ENCODE results near the gene ARHGAP15. TPM values are rescaled to one million over a fixed set of nuclear protein-coding genes. Genes with fewer than 3 reads are reported as not detected.

The ARHGAP15 gene
- polyA plus RNA-seq, 1 donor: 8.1 TPM

DNA sequence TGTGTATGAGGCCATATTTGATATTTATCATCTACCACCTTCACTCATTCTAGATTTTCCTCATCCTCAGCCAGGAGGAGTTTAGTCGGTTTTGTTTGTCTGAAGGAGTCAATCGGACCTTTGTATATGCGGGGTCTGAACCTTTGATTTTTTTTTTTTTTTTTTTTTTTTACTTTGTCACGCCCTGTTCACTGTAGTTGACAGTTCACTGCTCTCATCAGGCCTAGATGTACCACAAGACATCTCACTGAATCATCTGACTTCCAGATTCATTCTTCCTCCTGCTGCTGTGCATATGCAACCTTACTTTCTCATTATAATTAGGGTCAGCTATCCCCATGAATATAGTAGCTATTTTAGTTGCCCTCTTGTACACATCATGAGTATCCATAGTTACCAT lies 133.2 kb downstream of the ARHGAP15 start:
- no peak for DNase-seq (ENCODE audit: low read depth)

DNA sequence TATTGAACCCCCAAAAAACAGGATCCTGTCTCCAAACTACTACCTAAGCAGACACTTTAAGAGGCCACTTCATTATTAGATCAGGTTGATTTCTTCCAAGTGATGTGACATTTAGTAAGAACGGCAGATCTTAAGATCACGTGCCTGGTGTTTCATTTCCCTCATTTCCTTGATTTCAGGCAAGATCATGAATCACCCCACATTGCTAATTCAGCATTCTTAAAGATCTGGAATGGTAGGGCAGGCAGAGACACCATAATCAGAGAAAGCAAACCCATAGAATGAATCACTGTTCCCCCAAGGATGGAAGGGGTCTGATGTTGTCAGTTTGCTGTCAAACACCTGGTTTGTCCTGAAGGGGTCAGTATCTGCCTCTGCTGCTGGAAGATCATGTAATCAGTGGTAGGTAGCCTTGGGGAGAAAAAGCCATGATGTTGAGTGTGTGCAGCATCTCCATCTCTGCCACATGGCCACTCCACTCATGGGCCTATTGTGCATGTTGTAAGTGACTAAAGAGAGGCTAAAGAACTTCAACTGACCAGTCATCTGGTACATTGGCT lies 133.9 kb downstream of the ARHGAP15 start:
- DNase-seq (ENCODE audit: low read depth): no peak

DNA sequence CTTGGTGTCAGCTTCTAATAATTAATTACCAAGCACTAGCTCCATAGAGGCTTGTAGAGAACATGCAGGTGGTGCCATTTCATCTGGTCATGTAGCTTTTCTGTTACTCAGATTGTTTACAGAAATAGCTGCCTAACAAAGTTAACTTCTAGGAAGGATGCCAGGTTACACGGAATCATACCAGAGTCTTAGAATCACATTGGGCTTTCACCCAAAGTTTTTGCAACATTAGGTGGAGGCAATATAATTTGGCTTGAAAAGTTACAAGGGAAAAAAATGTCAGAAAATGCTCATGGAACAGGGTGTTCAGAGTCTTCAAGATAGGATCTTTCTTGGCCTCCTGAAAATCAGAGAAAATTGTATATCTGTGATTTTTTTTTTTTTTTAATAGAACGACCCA lies 135.6 kb downstream of the ARHGAP15 start:
- DNase-seq (ENCODE audit: low read depth): peak; percentile 39

DNA sequence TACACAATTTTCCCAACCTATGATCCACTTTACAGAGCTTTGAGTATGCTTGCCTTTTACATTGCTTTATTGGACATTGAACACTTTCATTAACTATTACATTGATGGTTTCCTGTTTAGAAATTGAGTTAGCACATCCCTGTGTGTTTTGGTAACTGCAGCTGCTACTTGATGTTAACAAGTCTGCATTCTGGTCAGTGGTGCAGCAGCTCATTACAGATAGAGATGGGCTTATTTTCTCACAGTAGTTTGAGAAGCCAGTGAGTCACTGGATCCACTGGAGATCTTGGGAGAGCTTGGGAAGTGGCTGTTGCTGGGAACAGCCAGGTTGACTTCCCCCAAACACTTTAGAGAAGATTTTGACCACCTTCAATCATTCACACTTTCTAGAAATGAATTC lies 150.5 kb downstream of the ARHGAP15 start:
- no peak for DNase-seq (ENCODE audit: low read depth)

DNA sequence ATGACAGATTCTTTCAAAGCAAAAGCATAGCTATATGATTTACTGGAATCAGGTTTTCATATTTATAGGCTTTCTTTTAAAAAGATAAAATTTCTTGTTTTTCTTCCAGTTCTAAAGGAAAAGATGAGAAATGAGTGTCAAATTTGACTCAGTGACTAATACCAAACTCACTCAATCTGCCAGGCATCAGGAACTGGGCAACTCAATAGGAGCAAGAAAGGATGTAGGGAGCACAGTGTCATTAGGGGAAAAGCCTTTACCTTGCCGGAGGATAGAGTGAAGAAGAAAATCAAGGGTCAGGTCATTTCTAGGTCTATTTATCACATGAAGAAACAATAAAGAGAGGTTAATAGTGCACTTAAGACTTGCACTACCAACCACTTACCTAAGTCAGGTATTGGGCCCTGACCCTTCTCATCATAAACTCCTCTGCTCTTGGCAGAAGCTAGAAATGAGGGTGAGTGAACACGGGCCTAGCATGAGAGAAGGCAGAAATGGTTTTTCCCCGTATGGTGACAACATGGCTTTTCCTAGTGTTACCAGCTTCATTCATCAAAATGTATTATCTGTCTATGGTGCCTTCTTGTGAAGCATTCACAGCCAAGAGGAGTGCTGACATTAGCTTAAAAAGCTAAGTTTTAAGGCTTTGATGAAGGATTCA lies 151.0 kb downstream of the ARHGAP15 start:
- DNase-seq (ENCODE audit: low read depth): no peak

DNA sequence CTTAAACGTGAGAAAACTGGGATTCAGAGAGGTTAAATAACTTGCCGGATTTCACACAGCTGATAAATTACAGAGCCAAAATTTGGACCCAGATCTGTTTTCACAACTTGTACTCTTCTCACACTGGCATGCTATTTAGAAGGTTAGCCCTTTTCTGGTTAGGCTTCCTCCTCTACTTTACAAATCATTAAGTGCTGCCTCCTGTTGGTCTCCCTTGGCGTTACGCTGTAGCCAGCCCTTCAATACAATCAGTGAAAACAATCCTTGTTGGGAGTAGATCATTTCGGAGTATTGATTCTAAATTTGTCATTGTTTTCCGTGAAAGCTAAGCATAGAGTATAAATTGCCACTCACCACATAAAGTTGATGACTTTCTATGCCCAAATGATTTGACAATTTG lies 153.5 kb downstream of the ARHGAP15 start:
- DNase-seq (ENCODE audit: low read depth): no peak

DNA sequence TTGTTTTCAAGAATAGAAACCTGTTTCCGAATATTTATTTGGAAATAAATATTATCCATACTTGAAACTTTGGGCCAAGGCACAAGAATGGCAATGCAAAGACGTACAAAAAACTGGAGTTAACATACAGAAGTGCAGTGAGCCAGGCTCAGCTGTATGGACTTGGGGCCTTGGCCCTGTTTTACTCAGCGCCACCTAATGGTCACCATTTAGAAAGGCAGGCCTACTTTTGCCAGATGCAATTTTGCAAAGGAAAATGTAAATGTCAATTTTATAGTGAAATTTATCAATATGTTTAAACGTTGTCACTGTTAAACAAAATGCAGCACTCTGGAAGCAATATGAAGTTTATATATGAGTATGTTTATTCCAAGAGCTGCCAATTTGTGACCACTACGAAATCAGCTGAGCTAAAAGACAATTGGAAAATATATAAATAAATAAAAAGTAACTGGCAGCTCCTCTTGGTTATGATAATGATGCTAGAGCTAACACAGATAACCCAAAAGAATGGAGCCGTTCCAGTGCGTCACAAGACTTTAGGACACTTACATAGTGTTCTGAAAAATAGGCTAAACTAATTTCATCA lies 155.0 kb downstream of the ARHGAP15 start:
- no peak for DNase-seq (ENCODE audit: low read depth)

DNA sequence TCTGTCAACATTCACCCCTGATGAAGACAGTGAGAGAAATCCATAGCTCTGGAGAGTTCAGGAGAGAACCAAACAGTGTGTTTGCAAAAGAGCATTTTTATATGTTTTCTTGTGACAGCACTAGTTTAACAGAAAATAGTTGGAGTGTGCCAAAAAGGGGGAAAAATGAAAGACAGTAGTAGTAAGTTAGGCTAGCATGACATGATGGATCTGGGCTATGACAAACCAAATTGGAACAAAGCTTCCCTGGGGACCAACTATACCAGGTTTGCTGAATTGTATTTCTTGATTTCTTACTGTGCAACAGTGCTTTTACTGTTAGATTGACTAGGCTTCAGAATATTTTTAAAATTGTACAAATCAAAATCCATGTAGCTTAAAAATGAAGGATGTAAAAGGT lies 159.8 kb downstream of the ARHGAP15 start:
- DNase-seq (ENCODE audit: low read depth): no peak

DNA sequence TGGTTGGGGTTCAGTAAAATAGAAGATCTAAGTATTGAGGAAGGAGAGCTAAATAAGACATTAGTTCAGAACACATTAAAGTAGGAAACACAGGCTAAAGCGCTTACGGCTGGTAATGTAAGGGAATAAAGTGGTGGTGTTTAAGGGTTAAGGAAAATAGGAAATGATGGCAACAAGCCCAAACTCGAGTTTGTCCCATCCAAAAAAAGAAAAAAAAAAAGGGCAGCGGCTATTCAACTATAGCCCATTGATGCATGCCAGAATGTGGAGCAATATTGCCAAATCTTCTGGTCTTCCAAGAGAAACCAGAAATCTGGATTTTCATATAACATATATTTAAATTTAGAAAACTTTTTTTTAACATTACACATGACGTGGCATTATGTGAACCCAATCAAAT lies 161.0 kb downstream of the ARHGAP15 start:
- no peak for DNase-seq (ENCODE audit: low read depth)

DNA sequence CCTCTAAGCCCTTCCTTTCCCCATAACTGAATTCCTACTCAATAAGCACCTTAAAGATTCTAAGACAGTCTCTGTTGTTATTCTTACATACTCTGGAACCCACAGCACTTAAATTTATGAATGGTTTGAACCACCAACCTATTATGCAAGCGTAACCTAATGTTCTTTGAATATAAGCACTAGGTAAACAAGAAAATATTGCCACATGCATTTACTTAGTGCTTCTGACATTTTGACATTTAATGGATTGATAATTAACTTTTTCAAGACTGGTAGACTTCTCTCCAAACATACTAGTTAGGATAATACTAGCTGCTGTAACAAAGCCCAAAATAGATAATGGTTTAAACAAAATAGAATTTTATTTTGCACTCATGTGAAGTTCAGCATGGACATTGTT lies 164.8 kb downstream of the ARHGAP15 start:
- no peak for DNase-seq (ENCODE audit: low read depth)

DNA sequence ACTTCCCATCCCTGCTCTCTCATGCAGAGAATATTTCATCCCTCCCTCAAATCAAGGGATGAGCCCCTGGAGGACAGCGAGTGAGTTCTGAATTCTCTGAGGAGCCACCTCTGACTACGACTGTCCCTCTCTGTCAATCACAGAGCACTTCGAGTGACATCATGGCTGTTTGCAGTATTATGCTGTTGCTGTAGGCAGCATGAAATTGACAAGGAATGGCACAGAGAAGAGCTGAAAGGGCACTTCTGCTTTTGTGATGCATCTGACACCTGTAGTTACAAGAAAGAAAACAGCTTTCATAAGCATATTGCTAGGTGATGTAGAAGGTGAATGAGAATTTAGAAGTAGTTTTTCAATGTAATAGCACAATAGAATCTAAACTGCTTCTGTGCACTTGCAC lies 166.9 kb downstream of the ARHGAP15 start:
- DNase-seq (ENCODE audit: low read depth): no peak

DNA sequence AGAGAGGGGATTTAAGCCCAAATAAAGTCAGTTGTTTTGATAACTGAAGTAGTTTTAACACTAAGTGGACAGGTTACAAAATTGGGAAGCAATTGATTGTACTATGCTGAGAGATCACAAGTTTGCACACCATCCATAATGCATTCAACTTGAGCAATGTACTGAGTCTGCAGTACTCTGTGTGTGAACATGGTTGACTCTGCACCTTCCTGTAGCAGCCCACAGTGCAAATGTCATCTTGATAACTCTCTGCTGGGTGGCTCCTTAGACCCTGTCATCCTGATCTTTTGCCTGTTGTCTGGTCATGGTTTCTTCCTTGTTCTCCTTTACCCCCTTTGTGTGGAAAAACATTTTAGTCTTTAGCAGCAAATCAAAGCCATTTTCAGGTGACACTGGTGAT lies 168.0 kb downstream of the ARHGAP15 start:
- DNase-seq (ENCODE audit: low read depth): no peak

DNA sequence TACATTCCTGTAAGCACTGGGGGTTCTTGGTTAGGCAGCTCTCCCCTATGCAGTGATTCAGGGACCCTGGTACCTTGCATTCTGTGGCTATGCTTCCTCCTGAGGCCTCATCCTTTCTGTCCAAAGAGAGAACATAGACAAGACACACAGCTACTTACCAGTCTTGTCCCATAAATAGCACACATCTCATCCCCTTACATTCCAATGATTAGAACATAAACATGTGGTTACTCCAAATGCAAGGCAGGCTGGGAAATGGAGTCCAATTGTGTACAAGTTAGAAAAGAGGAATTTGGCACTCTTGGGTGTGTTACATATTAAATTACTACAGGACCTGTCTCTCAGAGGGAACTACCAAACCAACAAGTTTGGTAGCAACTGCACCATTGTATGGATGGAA lies 171.3 kb downstream of the ARHGAP15 start:
- no peak for DNase-seq (ENCODE audit: low read depth)

DNA sequence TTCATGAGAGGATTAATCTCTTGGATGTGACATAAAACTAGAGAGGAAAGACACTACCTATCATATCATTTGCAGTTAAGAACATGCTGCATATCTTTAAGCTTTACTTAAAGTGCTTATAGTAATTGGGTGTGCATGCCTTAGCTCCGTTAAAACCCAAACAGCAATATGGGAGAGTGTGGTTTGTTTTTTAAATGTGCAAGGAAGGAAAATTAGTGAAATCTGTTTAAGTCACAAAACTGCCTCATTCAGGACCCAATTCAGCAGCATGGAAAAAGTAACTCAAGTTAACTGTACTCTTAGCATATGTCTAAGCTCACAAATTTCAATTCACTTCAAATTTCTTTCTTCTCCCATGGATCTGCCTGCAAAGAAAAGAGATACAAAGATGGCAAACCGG lies 182.2 kb downstream of the ARHGAP15 start:
- no peak for DNase-seq (ENCODE audit: low read depth)

DNA sequence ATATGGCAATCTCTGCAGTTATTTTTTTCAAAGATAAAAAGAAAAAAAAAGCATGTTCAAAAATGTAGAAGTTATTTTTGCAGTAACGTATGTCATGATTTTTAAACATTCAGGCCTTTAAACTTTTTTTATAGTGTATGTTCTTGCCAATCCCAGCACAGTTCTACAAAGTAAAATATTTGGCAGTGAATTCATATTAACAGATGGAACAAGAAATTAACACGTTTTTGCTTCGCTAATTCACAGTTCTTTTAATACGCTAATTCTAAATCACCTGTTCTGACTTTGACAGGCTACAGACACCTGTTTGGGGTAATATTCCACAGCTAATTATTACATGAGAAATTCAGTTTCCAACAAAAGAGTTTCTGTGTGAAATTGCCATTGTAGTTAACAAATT lies 183.2 kb downstream of the ARHGAP15 start:
- no peak for DNase-seq (ENCODE audit: low read depth)

DNA sequence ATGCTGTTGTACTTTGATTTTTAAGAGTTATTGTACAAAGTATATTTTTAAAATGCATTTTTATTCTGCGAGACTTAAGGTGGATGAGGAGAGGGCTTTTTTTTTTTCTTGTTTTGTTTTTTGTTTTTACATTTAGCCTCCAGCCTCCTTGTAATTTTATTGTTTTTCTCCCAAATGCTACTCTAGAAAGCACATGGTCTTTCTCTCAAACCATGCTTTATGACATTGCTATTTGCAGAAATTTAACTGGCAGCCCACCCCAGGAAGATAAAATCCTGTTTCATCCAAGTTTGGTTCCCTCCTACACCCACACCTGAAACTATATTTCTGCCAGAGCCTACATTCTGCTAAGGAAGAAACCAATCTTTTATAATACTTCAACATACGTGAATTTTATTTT lies 184.6 kb downstream of the ARHGAP15 start:
- no peak for DNase-seq (ENCODE audit: low read depth)

DNA sequence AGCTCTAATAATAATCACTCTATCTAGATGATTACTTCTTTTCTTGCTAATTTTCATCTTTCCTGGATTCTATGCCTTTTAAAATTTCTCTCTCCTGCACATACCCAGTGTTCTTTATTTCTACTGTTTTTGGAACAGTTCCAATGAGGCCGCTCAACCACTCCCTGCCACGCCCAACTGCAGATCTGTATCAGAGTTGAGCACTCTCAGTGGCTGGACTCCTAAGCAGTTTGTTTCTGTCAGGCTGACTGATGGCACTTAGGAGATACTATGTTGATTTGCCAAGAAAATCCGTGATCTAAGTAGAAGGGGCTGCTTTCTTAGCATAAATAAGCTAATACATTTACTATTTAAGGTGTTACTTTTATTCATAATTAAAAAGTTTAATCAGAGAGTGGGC lies 192.8 kb downstream of the ARHGAP15 start:
- no peak for DNase-seq (ENCODE audit: low read depth)

DNA sequence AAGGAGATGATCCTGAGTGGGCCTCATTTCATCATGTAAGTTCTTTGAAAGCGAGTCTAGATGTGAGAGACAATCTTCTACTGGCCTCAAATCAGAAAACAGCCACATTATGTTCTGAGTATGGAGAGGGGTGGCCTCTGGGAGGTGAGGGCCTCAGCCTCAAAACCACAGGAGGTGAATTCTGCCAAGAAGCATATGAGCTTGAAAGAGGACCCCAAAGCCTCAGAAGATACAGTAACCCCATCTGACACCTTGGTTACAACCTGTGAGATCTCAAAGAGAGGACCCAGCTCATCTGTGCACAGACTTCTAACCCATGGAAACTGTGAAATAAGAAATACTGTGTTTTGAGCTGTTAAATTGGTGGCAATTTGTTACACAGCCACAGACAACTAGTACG lies 200.1 kb downstream of the ARHGAP15 start:
- DNase-seq (ENCODE audit: low read depth): no peak

DNA sequence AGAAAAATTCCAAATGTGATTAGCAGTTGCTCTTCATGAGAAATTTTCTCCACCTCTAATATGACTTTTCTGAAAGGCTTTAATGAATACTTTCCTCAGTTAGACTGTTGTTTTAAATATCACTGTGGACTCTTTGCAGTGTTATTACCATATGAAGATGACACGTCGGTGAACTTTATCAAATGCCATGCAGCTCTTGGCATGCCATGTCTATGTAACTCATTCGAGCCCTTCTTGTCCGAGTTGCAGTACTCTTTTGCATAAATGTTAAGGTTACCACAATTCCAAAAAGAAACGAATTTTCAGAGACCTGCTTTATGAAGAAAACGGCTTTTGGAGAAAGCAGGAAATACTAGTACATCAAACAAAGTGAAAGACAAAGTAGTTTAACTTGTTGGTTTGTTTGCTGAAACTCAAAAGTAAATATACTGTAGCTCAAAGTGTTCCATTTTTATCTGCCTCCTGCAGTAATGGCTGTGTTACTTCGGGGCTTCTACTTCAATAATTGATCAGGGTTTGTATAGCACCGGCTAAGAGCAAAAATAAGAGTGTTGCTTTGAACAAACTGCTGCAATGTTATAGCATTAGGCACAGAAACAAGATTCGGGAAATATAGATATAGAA lies 204.1 kb downstream of the ARHGAP15 start:
- no peak for DNase-seq (ENCODE audit: low read depth)

DNA sequence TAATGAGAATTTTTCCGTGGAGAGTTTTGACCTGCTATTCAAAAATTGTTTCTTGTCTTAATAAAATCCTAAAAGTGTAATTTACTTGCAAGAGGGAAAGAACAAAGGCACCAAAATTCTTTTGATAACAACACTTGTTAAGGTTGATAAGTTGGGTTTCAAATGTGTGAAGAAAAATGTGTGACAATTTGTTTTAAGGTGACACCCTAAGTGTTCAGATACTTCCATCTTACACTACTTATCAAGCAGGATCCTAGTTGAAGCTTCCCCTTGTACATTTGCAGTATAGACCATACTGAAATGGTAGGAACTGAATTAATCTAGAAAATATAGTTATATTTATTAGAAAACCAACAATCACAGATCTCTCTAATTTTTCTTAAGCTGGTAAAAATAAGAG lies 204.6 kb downstream of the ARHGAP15 start:
- no peak for DNase-seq (ENCODE audit: low read depth)

DNA sequence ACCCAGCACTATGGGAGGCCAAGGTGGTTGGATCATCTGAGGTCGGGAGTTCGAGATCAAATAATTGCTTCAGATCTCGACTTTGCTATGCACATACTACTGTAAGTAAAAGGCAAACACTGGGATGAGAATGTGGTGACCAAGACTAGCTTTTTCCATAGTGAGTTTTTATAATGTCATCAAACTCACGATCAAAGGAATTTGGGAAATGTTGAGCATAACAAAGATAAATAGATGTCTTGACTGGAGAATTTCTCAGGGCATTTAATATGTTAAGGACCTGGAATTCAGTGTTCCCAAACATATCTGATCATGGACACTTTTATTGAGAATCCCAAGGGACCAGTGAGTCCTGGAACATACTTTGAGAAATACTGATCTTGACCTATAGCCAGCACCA lies 205.6 kb downstream of the ARHGAP15 start:
- no peak for DNase-seq (ENCODE audit: low read depth)

DNA sequence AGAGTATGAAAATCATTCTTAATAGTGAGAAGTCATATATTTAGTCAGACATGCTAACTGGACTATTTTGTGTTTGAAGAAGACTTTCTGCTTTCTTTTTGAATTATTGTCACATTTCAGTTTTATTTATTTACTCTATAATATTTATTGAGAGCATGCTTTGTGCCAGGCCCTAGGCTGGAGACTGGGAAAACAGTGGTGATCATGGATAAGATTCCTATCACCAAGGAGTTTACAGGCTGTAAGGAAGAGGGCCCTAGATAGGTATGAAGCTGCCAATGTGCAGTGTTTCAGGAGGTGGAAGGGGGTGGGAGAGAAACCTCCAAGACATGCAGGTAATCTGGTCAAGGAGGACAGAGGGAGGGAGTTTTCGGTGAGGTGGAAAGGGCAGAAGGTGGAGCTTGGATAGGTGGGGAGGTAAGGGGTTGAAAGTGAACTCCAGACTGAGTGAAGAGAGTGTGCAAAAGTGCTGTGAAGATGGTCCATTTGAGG lies 207.5 kb downstream of the ARHGAP15 start:
- DNase-seq (ENCODE audit: low read depth): no peak

DNA sequence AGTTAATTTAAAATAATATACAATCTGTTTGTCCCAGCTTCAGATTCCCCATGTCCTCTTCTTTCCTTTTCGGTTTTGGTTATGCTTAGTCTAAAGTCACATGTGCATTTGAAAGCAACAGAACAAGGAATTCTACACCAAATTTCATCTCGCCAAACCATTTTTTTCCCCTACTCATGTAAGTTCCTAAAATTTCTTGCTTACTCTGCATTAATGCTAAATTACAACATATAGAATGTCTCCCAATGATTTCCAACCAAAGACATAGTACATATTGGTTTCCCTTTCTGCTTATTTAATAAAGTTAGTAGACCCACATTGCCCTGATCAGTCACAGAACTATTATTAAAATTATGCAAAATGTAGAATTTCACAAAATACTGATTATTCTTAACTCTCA lies 212.3 kb downstream of the ARHGAP15 start:
- DNase-seq (ENCODE audit: low read depth): no peak
